ENCODE measurements around the gene GPR84. TPM values are rescaled to one million over a fixed set of nuclear protein-coding genes. Genes with fewer than 3 reads are reported as not detected.

Gene GPR84
- total and polyA plus RNA-seq, 2 of the 8 experiments (the other 6 are each of a cell fraction or from before 2014, with no cell fraction given), result 0.09 TPM; not detected in 1

- TF ChIP-seq, protein P1, sequence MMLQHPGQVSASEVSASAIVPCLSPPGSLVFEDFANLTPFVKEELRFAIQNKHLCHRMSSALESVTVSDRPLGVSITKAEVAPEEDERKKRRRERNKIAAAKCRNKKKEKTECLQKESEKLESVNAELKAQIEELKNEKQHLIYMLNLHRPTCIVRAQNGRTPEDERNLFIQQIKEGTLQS (IDR thresholded peaks at IDR 0.05; ENCODE audit: insufficient read depth, low read depth, low read length), result no peak
- TF ChIP-seq RBBP5 (IDR thresholded peaks at IDR 0.05; ENCODE audit: borderline replicate concordance, low read depth, low read length) (no peak), EGR1 (IDR thresholded peaks at IDR 0.05; ENCODE audit: borderline replicate concordance, low read depth, low read length) (no peak), EP300 (IDR thresholded peaks at IDR 0.05; ENCODE audit: borderline replicate concordance in 1 of 2, low read depth in 2 of 2, low read length in 2 of 2) (no peak), ASH2L (IDR thresholded peaks at IDR 0.05; ENCODE audit: low read length) (no peak), CBX5 (IDR thresholded peaks at IDR 0.05; ENCODE audit: low read depth, low read length) (no peak), SRF (IDR thresholded peaks at IDR 0.05; ENCODE audit: low read depth, low read length) (no peak), HDAC6 (IDR thresholded peaks at IDR 0.05; ENCODE audit: low read depth, low read length) (no peak), SIRT6 (IDR thresholded peaks at IDR 0.05; ENCODE audit: low read length) (no peak)
These were observed 24.2 kb upstream of the GPR84 start (continued) for GRCh38 chr12:54388237-54389133.

Measured in H1 (cell line).